Parathyroid adenoma (tissue), 2 donors: ENCODE results near the gene CLCN6.

Experiments used
- H2AFZ ChIP-seq: fragments of 300-600 bp; sonication (generic); one replicate; pipeline ENCODE4 v1.7.0; 2017; ENCODE audit warnings: antibody characterized with exemption, mild to moderate bottlenecking
- H3K27ac ChIP-seq: fragments of 300-600 bp; sonication (generic); one replicate; pipeline ENCODE4 v1.7.0; 2017
- H3K27me3 ChIP-seq: fragments of 300-600 bp; sonication (generic); one replicate; pipeline ENCODE4 v1.7.0; 2017; ENCODE audit warnings: low read length; ENCODE audit not compliant: control insufficient read depth, insufficient read depth
- H3K36me3 ChIP-seq: fragments of 300-600 bp; sonication (generic); one replicate; pipeline ENCODE4 v1.7.0; 2017; ENCODE audit warnings: low read length; ENCODE audit not compliant: control insufficient read depth, insufficient read depth
- H3K4me1 ChIP-seq: fragments of 300-600 bp; sonication (generic); one replicate; pipeline ENCODE4 v1.7.0; 2017; ENCODE audit warnings: control low read depth
- H3K4me2 ChIP-seq: fragments of 300-600 bp; sonication (generic); one replicate; pipeline ENCODE4 v1.7.0; 2017; ENCODE audit warnings: low read length
- H3K4me3 ChIP-seq: fragments of 300-600 bp; sonication (generic); one replicate; pipeline ENCODE4 v1.7.0; 2017; ENCODE audit warnings: low read depth, low read length
- H3K79me2 ChIP-seq: fragments of 300-600 bp; sonication (generic); one replicate; pipeline ENCODE4 v1.7.0; 2017; ENCODE audit warnings: control low read depth
- H3K9ac ChIP-seq: fragments of 300-600 bp; sonication (generic); one replicate; pipeline ENCODE4 v1.7.0; 2017; ENCODE audit warnings: mild to moderate bottlenecking
- H3K9me3 ChIP-seq: fragments of 300-600 bp; sonication (generic); one replicate; pipeline ENCODE4 v1.7.0; 2017; ENCODE audit warnings: low read length; ENCODE audit not compliant: control insufficient read depth
- CTCF ChIP-seq: fragments of 300-600 bp; sonication (generic); IDR thresholded peaks from one replicate; pipeline ENCODE4 v1.7.0; 2017; ENCODE audit warnings: antibody characterized with exemption, mild to moderate bottlenecking
- donor health status: primary hyperparathyroidism.

Gene CLCN6

GRCh38 chr1:11880911-11881748 is 75.1 kb downstream of the CLCN6 start:
- Histone ChIP-seq H3K27me3 (no peaks in the 10 kb centered on the region), H3K4me1 (peaks cover 2% of the 10 kb centered on the region), H3K27ac (peak overlapping the region; percentile 54)

DNA sequence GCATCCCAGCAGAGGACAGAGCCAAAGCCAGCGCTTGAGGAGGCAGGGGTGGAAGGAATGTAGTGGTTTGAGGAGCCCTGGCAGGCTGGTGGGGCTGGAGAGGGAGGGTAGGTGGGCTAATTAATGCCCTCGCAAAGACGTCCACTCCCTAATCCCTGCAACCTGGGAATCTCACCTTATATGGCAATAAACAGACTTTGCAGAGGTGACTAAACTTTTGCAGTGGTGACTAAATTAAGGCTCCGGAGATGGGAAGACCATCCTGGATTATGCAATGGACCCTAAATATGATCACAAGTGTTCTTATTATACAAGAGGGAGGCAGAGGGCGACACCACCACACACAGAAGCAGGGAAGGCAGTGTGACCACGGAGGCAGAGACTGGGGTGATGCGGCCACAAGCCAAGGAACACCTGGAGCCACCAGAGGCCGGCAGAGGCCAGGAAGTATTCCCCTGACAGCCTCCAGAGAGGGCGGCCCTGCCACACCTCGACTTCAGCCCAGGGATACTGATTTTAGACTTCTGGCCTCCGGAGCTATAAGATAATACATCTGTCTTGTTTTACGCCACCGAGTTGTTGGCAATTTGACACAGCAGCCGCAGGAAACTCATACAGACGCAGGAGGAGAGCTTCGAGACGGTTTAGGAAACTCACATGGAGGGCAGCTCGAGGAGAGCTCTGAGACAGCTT is 75.9 kb downstream of the CLCN6 start:
- no peaks in the 10 kb centered on the region for H3K36me3 ChIP-seq
- no peaks in the 10 kb centered on the region for H3K79me2 ChIP-seq
- H3K9me3 ChIP-seq, result no peaks in the 10 kb centered on the region
- H3K4me3 ChIP-seq, result no peak overlapping the region
- no peaks in the 10 kb centered on the region for H3K27me3 ChIP-seq
- peak overlapping the region; percentile 54 for H3K27ac ChIP-seq
- no peaks in the 10 kb centered on the region for H3K4me1 ChIP-seq
- no peak overlapping the region for H3K4me2 ChIP-seq
- H3K9ac ChIP-seq, result no peak overlapping the region
- TF ChIP-seq CTCF, result no peak
- H2AFZ ChIP-seq, result no peak overlapping the region

More at GRCh38 chr1:11880911-11881748, 75.1 kb downstream of the CLCN6 start:
- H3K9me3 ChIP-seq, result no peaks in the 10 kb centered on the region
- no peak overlapping the region for H3K4me3 ChIP-seq
- H3K9ac ChIP-seq, result no peak overlapping the region
- no peak overlapping the region for H3K4me2 ChIP-seq
- H2AFZ ChIP-seq, result no peak overlapping the region
- TF ChIP-seq CTCF, result no peak
- no peaks in the 10 kb centered on the region for H3K79me2 ChIP-seq
- no peaks in the 10 kb centered on the region for H3K36me3 ChIP-seq

GRCh38 chr1:11882814-11883538 is 77.0 kb downstream of the CLCN6 start:
- no peak overlapping the region for H3K9ac ChIP-seq
- H3K4me1 ChIP-seq, result no peaks in the 10 kb centered on the region
- H2AFZ ChIP-seq, result peak overlapping the region; percentile 66
- H3K36me3 ChIP-seq, result no peaks in the 10 kb centered on the region
- H3K27ac ChIP-seq, result no peak overlapping the region
- H3K9me3 ChIP-seq, result no peaks in the 10 kb centered on the region
- TF ChIP-seq CTCF, result no peak
- no peaks in the 10 kb centered on the region for H3K27me3 ChIP-seq
- no peaks in the 10 kb centered on the region for H3K79me2 ChIP-seq
- no peak overlapping the region for H3K4me2 ChIP-seq
- no peak overlapping the region for H3K4me3 ChIP-seq

- Histone ChIP-seq H3K4me2 (no peak overlapping the region), H3K27me3 (no peaks in the 10 kb centered on the region), H3K9ac (no peak overlapping the region), H3K79me2 (no peaks in the 10 kb centered on the region), H3K9me3 (no peaks in the 10 kb centered on the region), H3K27ac (peak overlapping the region; percentile 57), H3K4me3 (no peak overlapping the region), H3K4me1 (no peaks in the 10 kb centered on the region), H2AFZ (no peak overlapping the region), H3K36me3 (no peaks in the 10 kb centered on the region)
- TF ChIP-seq CTCF, result no peak
These were observed 79.9 kb downstream of the CLCN6 start for GRCh38 chr1:11885916-11886315.
